Daoy (cell line): ENCODE results near the gene ACTG2. TPM values are rescaled to one million over a fixed set of nuclear protein-coding genes. Genes with fewer than 3 reads are reported as not detected.

Experiments used
- DNase-seq: peaks from one replicate; pipeline ENCODE4 v3.0.0-alpha.2; 2015; ENCODE audit warnings: low read depth
- total RNA-seq: library from RNA; depleted of rRNA; stranded (reverse); fragments of >200 nt; shearing (Covaris generic); gene quantifications from 2 replicates; pipeline ENCODE4 v1.2.3, GENCODE V29; 2014; rRNA removed

The ACTG2 gene
- total RNA-seq, 1 experiment from 2014 or later = 0.74 TPM

DNA sequence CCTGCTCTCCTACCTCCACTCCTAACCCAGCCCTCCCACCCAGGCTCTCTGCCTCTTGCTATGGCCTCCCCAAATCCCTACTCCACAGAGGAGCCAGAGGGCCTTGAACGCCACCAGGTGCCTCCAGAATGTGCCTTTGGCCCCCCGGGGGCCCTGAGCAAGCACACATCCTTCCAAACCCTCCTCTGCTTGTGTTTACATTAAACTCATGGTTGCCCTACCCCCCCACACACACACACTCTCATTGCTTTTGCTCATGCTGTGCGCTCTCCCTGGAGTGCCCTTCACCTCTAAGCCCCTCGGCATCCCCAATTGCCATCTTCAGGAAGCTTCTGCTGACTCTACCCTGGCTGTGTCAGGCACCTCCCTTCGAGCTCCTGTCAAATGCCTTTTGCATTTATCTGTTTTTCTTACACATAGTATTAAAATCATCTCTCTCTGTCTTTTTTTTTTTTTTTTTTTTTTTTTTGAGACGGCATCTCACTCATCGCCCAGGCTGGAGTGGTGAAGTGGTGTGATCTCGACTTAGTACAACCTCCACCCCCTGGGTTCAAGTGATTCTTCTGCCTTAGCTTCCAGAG is 75.6 kb downstream of the ACTG2 start:
- DNase-seq = no peak

DNA sequence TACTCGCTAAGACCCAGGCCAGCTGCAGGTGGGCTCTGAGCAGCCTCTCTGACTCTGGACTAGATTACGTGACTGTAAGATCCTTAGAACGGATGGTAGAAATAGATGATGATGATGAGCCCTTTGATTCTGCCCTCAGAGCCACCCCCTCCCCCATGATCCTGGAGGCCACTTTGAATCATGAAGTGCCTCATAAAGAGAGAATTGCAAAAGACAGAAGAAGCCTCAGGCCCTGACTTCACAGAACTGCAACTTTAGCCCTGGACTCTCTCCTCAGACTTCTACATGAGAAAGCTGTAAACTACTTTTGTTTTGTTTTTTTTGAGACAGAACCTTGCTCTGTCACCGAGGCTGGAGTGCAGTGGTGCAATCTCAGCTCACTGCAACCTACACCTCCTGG is 76.5 kb downstream of the ACTG2 start:
- DNase-seq = no peak

Other genes starting within 250 kb of the ACTG2 start
- gene TPRKB, start 155.7 kb upstream of the ACTG2 start, total RNA-seq = 167 and 206 TPM in 2 replicates
- gene DUSP11, start 112.9 kb upstream of the ACTG2 start, total RNA-seq = 43.2 and 52.7 TPM in 2 replicates
- under 0.01 TPM in 1 of 2 replicates, not detected in the other for gene C2orf78, start 108.8 kb upstream of the ACTG2 start, total RNA-seq
- 37.9 and 63.4 TPM in 2 replicates for gene STAMBP, start 64.0 kb upstream of the ACTG2 start, total RNA-seq
- 52.2 and 63.4 TPM in 2 replicates for gene DGUOK, start 33.9 kb downstream of the ACTG2 start, total RNA-seq
- 2.2 and 2.9 TPM in 2 replicates for gene TET3, start 91.9 kb downstream of the ACTG2 start, total RNA-seq